NCI-H345 treated with DMSO at 0.1 percent for 48 hours (cell line): Measurements from ENCODE around the gene RBP5.

Experiments
- DNase-seq: peaks from one replicate; lab custom pipeline; 2025; ENCODE audit not compliant: unreplicated experiment; lab: John Stamatoyannopoulos, UW

RBP5 gene

GRCh38 chr12:7102582-7102981 is 26.1 kb downstream of the RBP5 start:
- DNase-seq: no peak

DNA sequence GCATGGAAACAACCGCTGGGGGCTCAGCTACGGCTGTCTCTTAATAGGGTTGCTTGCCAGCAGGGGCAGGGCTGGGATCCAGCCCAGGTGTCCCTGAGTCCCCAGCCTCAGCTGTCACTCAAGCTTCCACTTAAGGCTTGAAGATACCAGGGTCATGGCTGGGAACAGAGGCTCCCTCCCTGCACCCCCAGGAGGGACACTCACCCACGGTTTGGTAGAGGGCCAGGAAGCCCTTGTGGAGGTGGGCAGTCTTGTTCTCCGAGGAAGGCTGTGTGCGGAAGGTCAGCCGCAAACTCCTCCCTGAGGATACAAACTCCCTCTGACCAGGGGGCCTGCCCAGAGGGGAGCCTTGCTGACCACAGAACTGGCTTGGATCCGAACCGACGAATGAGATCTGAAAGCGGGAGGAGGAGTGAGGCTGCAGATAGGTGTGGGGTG is 27.0 kb downstream of the RBP5 start:
- DNase-seq: no peak

GRCh38 chr12:7101047-7101693 is 27.5 kb downstream of the RBP5 start:
- DNase-seq: no peak

DNA sequence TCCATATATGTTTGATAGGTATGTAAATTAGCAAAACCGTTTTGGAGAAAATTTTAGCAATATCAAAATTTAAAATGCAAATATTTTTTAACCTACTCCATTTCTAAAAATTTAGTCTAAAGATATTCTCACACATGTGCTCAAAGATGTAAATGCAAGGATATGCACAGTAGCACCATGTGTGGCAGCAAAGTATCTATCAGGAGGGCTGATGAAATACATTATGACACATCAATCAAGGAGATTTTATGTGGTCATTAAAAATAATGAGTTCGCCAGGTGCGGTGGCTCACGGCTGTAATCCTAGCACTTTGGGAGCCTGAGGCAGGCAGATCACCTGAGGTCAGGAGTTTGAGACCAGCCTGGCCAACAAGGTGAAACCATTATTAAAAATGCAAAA is 28.4 kb downstream of the RBP5 start:
- no peak for DNase-seq

- peak; percentile 51 for DNase-seq
Measured at GRCh38 chr12:7099290-7099996, 29.2 kb downstream of the RBP5 start.

DNA sequence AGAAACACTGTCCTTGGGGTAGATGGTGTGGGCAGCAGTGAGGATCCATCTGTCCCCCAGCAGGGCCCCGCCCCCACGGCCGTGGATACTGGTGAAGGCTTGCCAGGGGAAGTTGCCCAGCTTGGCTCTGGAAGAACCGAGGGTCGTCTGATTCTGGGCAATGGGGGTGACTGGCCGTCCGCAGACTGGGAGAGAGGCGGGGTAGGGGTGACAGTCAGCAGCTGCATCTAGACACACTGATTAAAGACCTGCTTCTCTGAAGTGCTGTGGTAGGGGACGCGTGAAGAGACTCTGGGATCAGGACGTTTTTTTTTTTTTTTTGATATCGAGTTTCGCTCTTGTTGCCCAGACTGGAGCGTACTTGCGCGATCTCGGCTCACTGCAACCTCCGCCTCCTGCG is 31.7 kb downstream of the RBP5 start:
- DNase-seq: no peak

DNA sequence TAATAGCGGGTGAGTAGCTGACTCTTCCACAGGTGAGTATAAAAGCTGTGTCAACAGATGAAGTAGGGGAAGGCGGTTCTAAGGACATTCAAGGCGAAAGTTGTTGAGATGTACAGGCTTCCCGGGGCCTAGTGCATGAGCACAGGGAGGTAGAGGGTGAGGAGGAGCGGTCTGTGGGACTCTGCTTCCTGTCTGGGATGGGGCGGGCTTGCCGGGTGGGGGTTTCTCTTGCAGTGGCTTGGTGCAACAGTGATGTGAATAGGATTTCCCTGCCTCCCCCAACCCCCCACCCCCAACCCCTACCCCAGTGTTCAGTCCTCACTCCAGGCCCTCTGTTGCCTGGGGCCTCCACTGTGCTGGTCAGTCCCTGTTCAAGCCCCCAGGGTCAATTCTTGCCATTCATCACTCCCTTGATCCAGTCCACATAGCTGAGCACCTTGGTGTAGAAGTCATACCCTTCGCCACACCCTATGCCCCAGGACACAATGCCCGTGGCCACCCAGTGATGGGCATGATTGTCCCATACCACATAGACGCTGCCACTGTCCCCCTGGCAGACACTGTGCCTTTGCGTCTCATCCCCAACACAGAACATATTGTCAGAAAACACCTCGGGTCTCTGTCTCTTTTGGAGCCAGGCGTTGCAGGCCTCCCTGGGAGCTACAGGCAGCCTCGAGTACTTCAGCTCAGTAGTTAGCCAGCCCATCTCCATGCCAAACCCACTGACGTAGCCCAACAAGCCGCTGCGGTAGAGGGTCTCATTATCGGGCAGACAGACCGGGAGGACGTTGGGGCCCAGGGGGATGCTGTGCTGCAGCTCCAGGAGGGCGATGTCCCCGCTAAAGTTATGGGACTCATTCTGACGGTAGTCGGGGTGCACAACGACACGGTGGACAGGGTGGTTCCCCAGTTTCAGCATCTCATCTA is 32.4 kb downstream of the RBP5 start:
- DNase-seq: no peak

DNA sequence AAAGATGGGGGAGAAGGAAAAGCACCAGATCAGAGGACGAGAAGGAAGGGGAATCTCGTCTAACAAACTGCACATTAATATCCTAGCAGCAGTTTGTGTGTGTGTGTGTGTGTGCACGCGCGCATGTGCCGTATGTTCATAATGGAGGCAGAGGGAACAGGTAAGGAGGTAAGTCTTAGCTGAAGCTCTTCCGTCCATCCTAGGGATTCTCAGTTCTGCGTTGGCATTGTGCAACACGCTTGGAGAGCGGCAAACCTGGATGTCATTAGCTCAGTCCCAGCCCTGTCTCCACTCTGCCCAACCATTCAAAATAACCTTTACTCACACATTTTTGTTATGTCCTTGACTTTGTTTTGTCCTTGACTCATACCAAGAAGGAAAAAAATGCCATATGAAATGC is 34.8 kb downstream of the RBP5 start:
- no peak for DNase-seq

DNA sequence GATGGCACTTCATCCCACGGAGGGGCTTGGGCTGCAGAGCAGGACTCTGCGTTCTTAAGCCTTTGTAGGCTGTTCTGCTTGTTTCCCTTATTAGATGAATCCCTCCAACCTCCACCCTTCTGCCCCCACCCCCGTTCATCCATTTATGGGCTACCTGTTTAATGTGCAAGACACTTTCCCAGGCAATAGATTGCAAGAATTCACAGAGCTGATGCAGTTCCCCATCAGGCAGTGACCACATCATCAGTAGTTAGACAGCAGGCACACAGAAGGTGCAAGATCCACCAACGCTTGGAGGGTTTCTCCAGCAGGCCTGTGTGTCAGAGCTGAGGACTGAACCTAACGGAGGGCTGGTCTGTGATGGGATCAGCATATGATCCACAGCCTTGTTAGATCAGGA is 35.2 kb downstream of the RBP5 start:
- DNase-seq: no peak

DNA sequence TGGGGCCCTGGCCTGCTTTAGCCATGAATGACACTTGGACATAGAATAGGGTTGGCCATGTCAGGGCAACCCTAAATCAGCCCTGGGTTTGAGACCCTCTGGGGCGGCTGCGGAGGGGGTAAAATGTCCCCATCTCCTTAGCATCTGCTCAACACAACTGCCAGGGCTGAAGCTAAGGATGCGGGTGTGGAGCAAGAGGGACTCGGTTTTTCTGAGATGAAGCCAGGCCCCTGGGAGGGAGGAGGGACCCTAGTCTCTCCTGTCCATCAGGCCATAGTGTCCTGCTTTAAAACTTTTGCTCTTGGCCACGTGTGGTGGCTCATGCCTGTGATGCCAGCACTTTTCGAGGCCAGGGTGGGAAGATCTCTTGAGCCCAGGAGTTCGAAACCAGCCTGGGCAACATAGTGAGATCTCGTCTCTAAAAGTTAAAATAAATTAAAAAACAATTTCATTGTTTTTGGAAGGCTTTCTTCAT is 35.7 kb downstream of the RBP5 start:
- no peak for DNase-seq

DNA sequence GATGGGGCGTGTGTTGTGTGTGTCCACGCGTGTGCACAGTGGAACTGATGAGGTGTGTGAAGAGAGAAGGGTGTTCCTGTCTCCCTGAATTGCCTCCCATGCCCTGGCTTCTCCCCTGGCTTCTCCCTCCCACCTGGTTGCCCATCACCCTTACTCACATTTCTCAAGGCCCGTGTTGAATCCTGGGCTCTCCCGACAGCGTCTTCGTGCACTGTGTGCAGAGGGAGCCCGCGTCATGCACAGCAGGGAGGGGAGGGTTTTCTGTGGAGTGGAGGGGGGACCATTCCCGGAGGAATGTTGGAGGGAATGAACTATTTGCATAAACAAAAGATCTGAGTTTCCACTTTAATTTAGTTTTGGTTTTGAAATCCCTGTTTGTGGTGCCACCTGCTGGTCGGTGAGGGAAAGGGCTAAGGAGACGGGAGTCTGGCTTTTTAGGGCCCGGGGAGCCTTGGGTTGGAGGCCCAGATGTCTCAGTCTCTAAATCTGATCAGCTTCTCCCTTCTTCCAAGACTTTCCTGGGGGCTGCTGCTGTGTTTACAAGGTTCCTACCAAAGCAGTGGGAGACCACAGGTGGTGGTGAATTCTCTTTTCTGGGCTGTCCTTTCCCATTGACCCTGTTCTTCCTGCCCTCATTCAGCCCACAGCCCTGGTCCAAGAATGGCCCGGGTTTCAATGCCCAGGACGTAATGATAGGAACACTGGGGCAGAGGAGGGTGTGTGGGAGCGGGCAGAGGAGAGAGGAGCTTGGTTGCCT is 36.3 kb downstream of the RBP5 start, which contains the start of gene C1R:
Gene C1R, minus strand, starts transcription at position 217 of the 757 bp plus-strand sequence. Its CDS starts 57 bp downstream, at position 160.
- no peak for DNase-seq

DNA sequence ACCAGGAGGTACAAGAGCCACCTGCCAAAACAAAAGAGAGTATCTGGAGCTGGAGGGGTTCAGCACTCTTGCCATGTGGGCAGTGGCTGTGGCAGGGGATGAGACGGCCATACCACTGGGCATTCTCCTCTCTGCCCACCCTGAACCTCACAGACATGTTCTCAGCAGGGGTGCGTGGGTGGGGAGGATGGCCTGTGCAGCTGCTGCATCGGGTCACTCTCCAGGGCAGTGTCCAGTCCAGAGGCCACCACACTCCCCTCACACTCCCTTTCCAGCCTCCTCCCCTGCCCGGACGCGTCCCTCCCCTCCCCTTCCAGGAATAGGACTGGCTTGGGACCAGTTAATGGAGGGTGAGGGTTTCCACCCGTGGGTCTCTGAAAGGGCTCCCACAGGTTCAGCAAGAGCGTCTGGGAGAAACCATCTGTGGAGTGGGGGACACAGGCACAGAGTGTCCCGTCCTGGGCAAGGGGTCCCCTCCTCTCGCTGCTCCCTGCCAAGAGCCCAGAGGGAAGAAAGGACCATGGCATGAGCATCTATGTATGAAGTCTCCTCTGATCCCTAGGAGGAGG is 36.9 kb downstream of the RBP5 start:
- DNase-seq: no peak

GRCh38 chr12:7091171-7091570 is 37.5 kb downstream of the RBP5 start:
- no peak for DNase-seq

DNA sequence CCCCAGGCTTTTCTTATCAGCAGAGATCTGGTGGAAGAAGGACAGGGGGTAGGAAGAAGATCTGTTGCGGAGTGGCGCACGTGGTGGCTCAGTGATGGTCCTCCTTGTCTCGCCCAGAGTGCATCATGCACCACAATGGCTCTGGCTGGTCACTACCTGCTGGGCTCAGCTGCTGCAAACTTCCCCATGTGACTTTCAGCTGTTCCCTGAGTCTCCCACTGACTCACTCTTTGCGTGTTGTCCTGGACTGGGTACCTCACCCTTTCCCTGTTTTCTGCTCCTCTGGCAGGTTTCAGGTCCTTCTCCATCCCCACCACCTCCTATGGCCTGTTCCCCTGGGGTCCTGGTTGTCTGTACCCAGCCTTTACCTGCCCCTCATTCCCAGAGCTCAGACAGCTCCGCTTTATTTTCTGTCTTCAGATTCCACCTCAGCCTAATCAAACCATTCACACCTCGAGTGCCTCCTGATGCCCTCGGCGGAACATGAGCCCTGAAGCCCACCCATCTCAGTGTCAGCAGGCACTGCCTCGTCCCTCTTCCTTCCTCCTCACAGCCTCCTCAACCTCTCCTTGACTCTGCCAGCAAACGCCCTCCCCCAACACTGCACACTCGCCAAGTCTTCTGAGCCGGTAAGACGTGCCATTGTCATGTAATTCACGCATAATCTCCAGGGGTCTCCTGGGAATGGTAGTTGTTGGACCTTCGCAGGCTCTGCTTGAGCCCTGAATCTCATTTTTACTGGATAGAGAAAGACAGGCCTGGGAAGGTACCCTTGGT is 38.3 kb downstream of the RBP5 start:
- no peak for DNase-seq

GRCh38 chr12:7089196-7089871 is 39.4 kb downstream of the RBP5 start:
- no peak for DNase-seq

- DNase-seq: no peak
Measured at GRCh38 chr12:7083125-7083524, 45.6 kb downstream of the RBP5 start.

DNA sequence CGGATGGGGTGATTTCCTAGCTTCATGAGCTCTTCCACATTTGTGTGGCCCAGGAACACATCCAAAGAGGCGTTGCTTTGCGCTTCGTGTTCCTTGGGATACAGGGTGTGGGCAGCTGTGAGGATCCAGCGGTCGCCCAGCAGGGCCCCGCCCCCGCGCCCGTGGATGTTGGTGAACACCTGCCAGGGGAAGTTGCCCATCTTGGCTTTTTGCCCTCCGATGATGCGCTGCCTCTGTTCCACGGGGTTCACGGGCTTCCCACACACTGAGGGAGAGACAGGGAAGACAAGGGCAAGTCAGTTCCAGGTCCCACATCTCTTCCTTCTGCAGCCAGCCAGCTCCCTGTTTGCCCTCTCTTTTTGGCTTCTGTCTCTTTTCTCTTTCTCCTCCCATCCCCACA is 47.7 kb downstream of the RBP5 start:
- DNase-seq: no peak

GRCh38 chr12:7079826-7080125 is 48.9 kb downstream of the RBP5 start:
- DNase-seq: no peak

DNA sequence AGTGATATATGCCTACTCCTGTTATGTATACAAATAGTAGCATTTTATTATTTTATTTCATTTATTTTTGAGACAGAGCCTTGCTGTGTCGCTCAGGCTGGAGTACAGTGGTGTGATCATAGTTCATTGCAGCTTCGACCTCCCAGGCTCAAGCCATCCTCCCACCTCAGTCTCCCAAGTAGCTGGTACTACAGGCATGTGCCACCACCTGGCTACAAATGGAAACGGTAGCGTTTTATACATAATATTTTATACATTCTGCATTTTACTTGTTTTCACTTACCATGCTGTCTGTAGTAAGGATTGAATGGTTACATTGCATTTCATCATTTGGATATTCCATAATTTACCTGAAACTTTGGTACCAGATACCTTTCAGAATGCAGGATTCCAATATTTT is 50.5 kb downstream of the RBP5 start:
- DNase-seq: no peak
